Mucosa of descending colon (tissue), 3 donors: Measurements from ENCODE around the gene AHRR. TPM values are rescaled to one million over a fixed set of nuclear protein-coding genes. Genes with fewer than 3 reads are reported as not detected.

Source experiments
- ATAC-seq: fragments of 200-7000 bp; cut with Tn5 transposase; one replicate; pipeline ENCODE4 v1.9.1; 2020; ENCODE audit warnings: mild to moderate bottlenecking, moderate library complexity
- DNase-seq, 3 donors: peaks; one replicate each; pipeline ENCODE4 v3.0.0-alpha.2; 2020
- H3K36me3 ChIP-seq: fragments of 200-600 bp; one replicate; pipeline ENCODE4 v1.8.0; 2021; ENCODE audit warnings: low read depth, mild to moderate bottlenecking
- H3K4me1 ChIP-seq: fragments of 200-600 bp; one replicate; pipeline ENCODE4 v1.8.0; 2021; ENCODE audit warnings: low read depth, mild to moderate bottlenecking
- H3K4me3 ChIP-seq: fragments of 200-600 bp; one replicate; pipeline ENCODE4 v1.8.0; 2021; ENCODE audit warnings: mild to moderate bottlenecking
- H3K9me3 ChIP-seq: fragments of 200-600 bp; one replicate; pipeline ENCODE4 v1.8.0; 2021; ENCODE audit warnings: mild to moderate bottlenecking
- intact Hi-C, 2 donors: fragments of 100-400 bp; cut with DNase I in 1 of 2; cut with micrococcal nuclease in 1 of 2; formaldehyde crosslinking; loops; one replicate each; pipeline versions ENCODE4 v1.11.0 to v1.11.1; 2022; cut with DNase I, micrococcal nuclease
- total RNA-seq, 3 donors: library from RNA; stranded (reverse); fragmentation: NEBNext Ultra II Directional in 2 of 3; extraction: Animal tissue kit (Norgen Biotek cat#: 25700) in 2 of 3; gene quantifications; one replicate each; pipeline versions ENCODE4 v1.2.1 to v1.2.4, GENCODE V29; 2021 to 2023
- TF ChIP-seq, protein P1 (sequence below): fragments of 200-600 bp; IDR thresholded peaks from one replicate; pipeline ENCODE4 v1.8.0; 2022; ENCODE audit warnings: antibody characterized with exemption, mild to moderate bottlenecking
- donor health status: DM: no; HTN: no; CAD: no; lungs with moderate emphysema.
- donor health status: DM: no; HTN: no; CAD: no.
- donor health status: DM: no; HTN: yes; CAD: no.

AHRR gene
- total RNA-seq, 3 donors from 2014 or later, result 2.0 to 3.2 (median 2.3) TPM

DNA sequence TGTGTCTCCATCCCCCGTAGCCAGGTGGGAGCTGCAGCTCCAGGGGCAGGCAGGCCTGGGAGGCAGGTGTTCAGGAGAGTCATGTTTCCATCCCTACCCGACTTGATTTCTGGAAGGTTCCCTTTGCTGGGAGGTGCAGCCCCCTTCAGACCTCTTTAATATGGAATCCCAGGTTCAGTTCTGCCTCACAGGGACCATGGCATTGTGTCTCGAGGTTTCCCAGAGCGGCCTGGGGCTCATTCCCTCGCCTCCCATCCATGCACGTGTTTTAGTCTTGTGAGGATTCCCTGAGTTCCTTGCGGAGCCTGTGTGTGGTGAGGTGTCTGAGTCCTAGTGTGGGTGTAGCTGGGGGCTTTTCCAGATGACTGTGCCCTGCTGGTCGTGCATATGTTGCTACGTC, 16.5 kb upstream of the AHRR start:
- H3K9me3 ChIP-seq, result no peaks in the 10 kb centered on the region
- H3K4me3 ChIP-seq, result no peak overlapping the region
- no peaks in the 10 kb centered on the region for H3K36me3 ChIP-seq
- H3K4me1 ChIP-seq, result no peaks in the 10 kb centered on the region
- no peak for DNase-seq
- ATAC-seq, result no peak
- intact Hi-C loops, result no loop called here
- TF ChIP-seq, protein P1, sequence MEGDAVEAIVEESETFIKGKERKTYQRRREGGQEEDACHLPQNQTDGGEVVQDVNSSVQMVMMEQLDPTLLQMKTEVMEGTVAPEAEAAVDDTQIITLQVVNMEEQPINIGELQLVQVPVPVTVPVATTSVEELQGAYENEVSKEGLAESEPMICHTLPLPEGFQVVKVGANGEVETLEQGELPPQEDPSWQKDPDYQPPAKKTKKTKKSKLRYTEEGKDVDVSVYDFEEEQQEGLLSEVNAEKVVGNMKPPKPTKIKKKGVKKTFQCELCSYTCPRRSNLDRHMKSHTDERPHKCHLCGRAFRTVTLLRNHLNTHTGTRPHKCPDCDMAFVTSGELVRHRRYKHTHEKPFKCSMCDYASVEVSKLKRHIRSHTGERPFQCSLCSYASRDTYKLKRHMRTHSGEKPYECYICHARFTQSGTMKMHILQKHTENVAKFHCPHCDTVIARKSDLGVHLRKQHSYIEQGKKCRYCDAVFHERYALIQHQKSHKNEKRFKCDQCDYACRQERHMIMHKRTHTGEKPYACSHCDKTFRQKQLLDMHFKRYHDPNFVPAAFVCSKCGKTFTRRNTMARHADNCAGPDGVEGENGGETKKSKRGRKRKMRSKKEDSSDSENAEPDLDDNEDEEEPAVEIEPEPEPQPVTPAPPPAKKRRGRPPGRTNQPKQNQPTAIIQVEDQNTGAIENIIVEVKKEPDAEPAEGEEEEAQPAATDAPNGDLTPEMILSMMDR, result no peak

DNA sequence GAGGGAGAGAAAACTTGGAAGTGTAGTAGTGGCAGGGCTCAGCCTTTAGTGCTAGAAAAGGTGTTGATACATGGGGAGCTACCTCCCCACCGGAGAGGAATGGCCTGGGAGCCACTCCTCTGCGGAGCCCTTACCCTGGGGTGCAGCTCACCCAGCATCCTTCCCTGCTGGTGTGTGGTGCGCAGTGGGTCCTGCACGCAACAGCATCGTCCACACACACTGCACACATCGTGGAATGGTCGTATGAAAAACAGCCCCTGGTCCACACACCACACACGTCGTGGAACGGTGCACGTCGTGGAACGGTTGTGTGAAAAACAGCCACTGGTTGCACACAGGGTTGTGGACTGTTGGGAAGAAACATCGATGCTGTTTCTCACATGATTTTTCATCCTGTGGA, 16.1 kb upstream of the AHRR start:
- Histone ChIP-seq H3K36me3 (no peaks in the 10 kb centered on the region), H3K4me3 (no peak overlapping the region), H3K4me1 (no peaks in the 10 kb centered on the region), H3K9me3 (no peaks in the 10 kb centered on the region)
- TF ChIP-seq, protein P1, result no peak
- no peak for ATAC-seq
- intact Hi-C loops, result no loop called here
- DNase-seq, result no peak

DNA sequence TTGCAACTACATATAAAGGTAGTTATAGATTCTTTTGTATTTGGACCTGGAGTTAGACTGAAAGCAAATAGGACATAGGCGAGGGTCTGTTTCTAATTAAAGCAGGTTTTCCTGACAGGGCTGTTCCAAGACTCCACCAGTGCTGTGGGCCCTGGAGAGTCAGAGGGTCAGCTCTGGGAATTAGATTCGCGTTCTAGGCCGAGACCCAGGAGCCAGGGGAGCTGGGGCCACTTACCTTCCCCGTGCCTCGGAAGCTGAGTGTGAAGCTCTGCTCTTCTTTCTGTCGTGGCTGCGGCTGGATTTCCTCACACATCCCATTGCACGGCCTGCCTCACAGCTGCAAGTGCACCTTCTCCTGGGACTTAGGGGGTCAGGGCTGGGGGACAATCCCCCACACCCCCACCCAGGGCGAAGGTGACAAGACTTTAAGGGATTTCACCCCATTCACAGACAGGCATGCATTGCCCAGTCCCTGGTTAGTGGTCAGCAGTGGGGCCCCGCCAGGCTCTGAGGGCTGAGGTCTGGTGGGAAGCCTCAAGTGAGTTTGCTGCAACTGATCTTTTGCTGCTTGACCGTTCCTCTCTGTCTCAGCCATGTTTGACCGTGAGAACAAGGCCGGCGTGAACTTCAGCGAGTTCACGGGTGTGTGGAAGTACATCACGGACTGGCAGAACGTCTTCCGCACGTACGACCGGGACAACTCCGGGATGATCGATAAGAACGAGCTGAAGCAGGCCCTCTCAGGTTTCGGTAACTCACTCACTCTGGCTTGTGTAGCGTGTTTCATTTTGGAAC, 15.3 kb upstream of the AHRR start:
- no peaks in the 10 kb centered on the region for H3K36me3 ChIP-seq
- ATAC-seq (no peak), DNase-seq (no peak)
- H3K4me1 ChIP-seq, result no peaks in the 10 kb centered on the region
- no peaks in the 10 kb centered on the region for H3K9me3 ChIP-seq
- TF ChIP-seq, protein P1, result no peak
- intact Hi-C loops, result no loop called here
- no peak overlapping the region for H3K4me3 ChIP-seq

DNA sequence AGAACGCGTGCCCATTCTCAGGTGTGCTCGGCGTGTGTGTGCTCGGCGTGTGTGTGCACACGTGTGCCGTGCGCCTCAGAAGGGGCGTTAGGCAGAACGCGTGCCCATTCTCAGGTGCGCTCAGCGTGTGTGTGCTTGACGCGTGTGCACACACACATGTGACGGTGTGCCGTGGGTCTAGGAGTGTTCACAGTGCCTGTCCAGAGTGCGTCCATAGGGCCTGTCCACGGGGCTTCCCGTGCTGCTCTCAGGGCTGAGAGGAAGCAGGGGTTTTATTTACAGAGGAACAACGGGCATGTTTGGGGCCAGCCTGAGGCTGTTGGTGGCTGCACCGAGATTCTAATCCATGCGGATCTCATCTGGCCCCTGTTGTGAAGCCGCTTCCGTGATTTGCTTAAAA, 14.2 kb upstream of the AHRR start:
- DNase-seq, result no peak
- ATAC-seq, result no peak
- Histone ChIP-seq H3K36me3 (no peaks in the 10 kb centered on the region), H3K4me3 (no peak overlapping the region), H3K4me1 (no peaks in the 10 kb centered on the region), H3K9me3 (no peaks in the 10 kb centered on the region)
- TF ChIP-seq, protein P1, result no peak
- intact Hi-C loops, result no loop called here

DNA sequence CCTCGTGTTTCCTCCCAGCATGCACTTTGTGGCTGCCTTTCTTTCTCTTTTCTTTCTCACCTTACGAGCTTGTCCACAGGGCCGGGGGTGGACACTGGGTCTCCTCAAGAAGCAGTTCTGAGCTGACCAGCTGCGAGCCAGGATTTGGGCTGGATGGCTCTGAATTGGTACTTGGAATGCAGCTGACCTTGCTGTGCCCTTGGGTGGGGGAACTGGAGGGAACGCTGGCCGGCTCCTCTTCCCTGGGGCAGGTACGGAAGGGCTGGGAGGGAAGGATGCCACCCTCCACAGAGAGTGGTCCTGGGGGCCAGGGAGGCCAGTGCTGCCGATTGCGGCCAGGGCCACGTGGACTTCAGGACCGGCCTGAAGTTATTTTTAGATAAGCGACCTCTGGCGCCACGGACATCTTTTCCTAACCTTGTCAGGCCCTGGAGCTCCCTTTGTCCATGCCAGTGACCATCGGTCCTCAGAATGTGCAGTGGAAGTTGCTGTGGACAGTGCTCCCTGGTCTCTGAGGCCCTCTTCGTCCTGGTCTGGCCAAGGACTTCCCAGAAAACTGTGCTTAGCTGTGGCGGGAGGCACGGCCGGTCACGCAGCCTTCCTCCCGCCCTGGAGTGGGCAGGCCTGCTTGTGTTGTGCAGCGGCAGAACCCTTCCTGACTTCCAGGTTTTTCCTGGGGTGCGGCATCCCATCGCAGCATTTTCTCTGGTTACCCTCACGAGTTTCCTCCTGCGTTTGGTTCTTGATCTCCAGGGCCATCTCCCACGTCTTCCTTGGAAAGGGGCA, 13.5 kb upstream of the AHRR start:
- no peaks in the 10 kb centered on the region for H3K9me3 ChIP-seq
- TF ChIP-seq, protein P1, result no peak
- no peak overlapping the region for H3K4me3 ChIP-seq
- ATAC-seq (no peak), DNase-seq (peak in 1 of 3 donors; percentile 32)
- intact Hi-C loops, result no loop called here
- H3K4me1 ChIP-seq, result no peaks in the 10 kb centered on the region
- no peaks in the 10 kb centered on the region for H3K36me3 ChIP-seq
